GM19455 (cell line): ENCODE measurements around the gene RGP1.

Experiments
- ATAC-seq: cut with Tn5 transposase; IDR thresholded peaks from one replicate; pipeline ENCODE4 v1.9.1; 2021; ENCODE audit not compliant: unreplicated experiment

The RGP1 gene

DNA sequence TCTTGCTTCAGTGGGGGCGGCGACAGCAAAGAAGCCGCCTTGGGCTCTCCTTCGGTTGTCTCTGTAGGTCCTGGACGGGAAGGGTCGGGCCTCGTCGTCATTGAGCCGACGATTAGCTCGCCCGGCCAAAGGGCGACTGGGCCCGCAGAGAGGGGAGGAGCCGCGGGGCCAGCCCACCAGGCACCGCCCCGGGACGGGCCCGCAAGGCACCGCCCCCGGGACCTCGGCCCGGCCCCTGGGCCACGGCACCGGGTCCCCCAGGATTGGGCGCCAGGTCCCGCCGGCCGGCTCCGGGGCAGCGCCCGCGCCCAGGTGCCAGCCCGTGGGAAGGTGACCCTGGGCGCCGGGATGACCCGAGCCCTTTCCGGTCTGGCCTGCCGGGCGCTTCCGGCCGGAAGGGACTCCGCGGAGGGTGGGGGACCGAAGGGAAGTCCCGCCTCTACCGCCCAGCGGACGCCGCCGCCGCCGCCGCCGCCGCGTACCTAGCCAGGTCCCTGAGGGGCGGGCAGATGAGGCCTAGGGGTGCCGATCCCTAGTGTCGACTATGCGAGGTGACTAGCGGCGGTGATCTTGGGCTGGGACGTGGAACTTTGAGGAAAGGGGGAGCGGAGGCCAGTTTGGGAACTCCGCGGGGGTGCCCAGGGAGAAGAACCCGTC is at the start of gene RGP1, which contains the start of gene GBA2:
TSS of gene RGP1 (plus strand) at position 430 of the 657 bp plus-strand sequence. CDS start 469 bp downstream, outside the sequence.
TSS of gene GBA2 (minus strand) at position 371 of the 657 bp plus-strand sequence. CDS start 524 bp downstream, outside the sequence.
- ATAC-seq: peak; percentile 71

GRCh38 chr9:35700031-35700430 is 49.1 kb upstream of the RGP1 start:
- ATAC-seq: no peak

DNA sequence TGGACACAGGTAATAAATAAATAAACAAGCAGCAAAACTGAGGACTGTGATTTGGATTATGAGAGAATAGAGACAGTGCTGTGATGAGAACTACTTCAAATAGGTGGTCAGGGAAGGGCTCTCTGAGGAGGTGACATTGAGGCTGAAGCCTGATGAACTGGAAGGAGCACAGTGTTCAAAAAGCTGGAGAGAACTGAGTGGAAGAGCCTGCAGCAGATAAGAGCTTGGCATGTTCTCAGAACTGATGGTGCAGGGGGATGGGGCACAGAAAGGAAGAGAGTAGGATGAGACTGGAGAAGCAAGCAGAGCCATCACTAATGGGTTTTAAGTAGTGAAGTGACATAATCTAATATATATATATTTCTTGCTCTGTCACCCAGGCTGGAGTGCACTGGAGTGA is 48.1 kb upstream of the RGP1 start:
- no peak for ATAC-seq

DNA sequence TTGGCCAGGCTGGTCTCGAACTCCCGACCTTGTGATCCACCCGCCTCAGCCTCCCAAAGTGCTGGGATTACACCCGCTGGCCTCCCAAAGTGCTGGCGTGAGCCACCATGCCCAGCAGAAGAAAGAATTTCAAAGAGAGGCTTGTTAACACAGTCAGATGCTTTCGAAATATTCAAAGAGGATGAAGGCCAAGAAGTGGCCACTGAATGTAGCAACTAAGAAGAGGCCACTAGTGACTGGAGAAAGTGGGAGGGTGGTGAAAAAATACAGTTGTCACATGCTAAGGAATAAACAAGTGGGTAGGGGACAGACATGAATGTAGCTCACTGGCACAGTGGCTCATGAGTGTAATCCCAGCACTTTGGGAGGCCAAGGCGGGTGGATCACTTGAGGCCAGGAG is 46.4 kb upstream of the RGP1 start:
- ATAC-seq: no peak

GRCh38 chr9:35703906-35704672 is 45.0 kb upstream of the RGP1 start:
- ATAC-seq: no peak

GRCh38 chr9:35705372-35705771 is 43.7 kb upstream of the RGP1 start:
- ATAC-seq: no peak

GRCh38 chr9:35705836-35706430 is 43.2 kb upstream of the RGP1 start:
- ATAC-seq: no peak

GRCh38 chr9:35706951-35707350 is 42.1 kb upstream of the RGP1 start:
- no peak for ATAC-seq

- ATAC-seq: no peak
Measured at GRCh38 chr9:35708146-35708545, 40.9 kb upstream of the RGP1 start.

GRCh38 chr9:35710818-35711500 is 38.1 kb upstream of the RGP1 start:
- ATAC-seq: no peak

- no peak for ATAC-seq
Measured at GRCh38 chr9:35711501-35712428, 37.3 kb upstream of the RGP1 start.

DNA sequence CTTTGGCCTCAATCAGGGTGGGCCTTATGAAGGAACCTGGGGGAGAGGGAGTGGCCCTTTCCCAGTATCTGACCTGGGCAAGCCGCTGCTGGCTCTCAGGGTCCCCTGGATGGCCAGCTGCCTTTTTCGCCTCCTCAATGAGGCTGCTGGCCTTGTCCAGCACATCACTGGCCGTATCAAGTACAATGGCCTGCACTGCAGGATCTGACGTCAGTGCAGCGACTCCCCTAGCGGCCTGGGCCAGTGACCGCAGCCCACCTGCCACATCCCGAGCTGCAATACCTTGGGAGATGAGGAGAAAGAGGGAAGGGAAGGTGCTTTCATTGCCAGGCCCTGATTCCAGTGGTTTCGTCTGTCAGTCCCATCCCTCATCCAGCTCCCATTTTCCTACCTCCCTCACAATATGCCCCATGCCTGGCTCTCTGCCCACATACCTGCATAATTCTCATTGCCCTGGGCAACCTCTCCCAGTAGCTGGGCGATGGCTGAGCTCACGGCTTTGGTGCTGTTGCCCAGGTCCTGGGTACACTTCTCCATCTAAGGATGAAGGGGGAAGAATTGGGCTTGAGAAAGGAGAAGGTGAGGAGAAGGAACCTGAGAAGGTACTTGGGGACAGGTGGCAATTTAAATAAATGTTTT is 36.2 kb upstream of the RGP1 start:
- no peak for ATAC-seq

DNA sequence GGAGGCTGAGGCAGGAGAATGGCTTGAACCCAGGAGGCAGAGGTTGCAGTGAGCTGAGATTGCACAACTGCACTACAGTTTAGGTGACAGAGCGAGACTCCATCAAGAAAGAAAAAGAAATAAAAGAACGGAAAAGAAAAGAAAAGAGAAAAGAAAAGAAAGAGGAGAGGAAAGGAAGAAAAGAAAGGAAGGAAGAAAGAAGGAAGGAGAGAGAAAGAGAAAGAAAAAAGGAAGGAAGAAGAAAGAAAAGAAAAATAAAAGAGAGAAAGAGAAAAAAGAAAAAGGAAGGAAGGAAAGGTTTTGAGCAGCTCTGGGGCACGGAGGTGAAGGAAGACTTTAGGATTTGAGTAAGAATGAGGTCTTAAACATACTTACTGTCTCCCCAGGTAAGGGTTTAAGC is 35.5 kb upstream of the RGP1 start:
- no peak for ATAC-seq

DNA sequence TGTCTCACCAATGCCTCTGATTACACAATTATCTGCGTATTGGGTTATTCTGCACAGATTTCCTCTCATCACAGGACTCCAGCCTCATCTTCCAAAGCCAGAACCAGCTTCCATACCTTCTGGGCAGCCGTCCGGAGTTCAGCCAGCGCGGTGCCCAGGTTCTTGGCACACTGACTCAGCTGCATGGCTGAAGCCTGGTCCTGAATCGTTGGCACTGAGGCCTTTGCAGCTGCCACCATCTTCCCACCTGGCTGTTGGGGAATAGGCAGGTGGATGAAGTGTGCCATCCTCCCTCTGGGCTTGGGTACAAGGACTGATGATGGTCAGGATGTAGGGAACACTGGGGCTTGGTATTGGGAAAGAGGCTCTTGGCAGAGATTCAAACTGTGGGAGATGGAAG is 35.0 kb upstream of the RGP1 start:
- no peak for ATAC-seq

DNA sequence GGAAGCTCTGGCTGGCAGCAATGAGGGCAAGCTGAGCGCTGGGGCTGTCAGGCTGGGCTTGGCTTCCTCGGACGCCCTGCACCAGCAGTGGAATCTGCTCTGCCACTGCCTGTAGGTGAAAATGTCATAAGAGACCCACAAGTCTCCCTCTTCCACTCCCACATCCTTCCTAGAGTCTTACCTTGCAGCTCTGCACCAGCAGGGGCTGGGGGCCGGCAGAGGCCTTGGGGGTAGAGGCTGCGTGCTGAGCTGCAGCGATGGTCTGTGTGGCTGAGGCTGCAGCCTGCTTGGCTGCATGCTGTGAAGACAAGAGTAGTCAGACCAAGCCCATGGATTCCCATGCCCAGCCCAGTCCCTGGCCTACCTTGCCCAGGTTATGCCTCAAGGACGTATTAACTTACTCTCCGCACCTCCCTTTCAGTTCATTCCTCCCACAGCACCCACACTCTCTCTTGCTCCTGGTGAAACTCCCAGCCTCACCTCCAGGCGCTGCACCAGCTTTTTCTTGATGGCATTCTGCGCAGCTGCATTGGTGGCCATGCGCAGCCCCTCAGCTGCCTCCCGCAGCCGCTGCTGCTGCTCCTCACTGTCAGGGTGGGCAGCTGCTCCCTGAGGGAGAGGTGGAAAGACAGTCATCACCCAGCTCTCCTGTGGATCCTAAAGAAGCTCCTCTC is 34.4 kb upstream of the RGP1 start:
- ATAC-seq: no peak

GRCh38 chr9:35716230-35716629 is 32.9 kb upstream of the RGP1 start:
- ATAC-seq: no peak

DNA sequence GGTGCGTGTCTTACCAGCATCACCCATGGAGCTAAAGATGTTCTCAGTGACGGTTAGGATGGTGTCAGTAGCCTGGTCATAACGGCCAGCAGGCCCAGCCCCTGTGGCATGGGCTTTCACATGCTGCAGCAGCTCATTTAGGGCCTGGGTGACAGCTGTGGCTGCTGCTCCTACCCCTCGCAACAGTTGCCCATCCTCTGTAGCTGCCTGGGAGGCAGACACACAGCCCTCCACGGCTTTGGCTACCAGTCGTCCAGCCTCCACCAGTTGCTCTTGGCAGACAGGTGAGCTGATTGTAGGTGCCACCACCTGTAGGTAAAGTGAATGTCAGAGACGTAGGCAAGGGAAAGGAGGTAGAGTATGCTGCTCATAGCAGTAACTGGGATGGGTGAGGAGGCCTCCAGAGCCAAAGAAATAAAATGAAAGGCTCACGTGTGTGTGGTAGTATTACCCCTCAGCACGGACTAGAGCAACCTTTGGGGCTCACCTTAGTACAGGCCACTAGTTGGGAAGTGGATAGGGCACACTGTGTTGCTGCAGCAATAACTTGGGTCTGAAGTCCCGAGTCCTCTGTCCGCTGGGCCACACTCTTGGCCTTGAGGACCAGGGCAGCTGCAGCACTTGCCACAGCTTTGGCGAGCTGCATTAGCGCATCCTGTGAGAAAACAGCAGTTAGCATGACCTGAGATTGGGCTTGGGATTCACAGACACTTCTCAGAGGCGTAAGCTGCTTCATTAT is 31.8 kb upstream of the RGP1 start:
- no peak for ATAC-seq

DNA sequence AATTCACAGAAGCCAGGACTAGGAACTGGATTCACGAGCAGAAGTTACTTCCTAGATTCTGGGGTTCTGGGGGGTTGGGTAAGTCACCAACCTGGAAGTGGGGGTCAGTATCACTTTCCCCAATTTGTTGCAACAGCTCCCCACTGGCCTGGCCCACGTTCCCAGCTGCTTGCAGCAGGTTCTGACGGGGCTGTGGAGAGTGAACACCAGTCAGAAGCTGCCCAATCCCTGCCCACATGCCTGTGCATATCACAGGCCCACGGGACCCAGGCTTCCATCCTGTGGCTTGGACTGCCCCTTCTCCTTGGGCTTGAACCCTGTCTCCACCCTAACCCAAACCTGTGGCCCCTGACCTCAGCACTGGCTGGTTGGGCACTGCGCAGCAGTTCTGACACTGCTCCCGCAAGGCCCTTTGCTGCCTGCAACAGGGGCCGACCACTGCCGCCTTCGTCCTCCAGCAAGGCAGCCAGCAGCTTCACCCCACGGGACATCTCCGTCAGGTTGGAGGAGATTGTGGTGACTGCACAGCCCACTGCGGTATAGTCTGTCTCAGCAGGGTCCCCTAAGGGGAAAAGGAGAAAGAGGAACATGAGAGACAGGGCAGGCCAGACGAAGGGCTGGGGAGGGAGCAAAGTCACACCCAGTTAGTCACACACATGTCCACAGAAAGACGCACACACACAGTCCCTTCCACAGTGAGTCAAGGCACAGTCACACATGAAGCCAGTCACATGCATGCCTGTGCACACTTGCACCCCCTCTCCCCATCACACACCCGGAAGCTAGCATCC is 30.2 kb upstream of the RGP1 start:
- ATAC-seq: no peak
